HL-60 (cell line): ENCODE results near the gene DAGLB.

Experiments used
- CTCF ChIP-seq: IDR thresholded peaks from one replicate; pipeline ENCODE4 v1.5.1; 2011; ENCODE audit warnings: low read length, control low read depth, inconsistent platforms; ENCODE audit not compliant: insufficient read depth
- POLR2AphosphoS5 ChIP-seq: IDR thresholded peaks from 2 replicates; pipeline ENCODE4 v1.6.1; 2012; ENCODE audit warnings: low read depth
- REST ChIP-seq: IDR thresholded peaks from 2 replicates; pipeline ENCODE4 v1.6.1; 2012; ENCODE audit warnings: low read depth; ENCODE audit not compliant: insufficient replicate concordance
- SPI1 ChIP-seq: IDR thresholded peaks from 2 replicates; pipeline ENCODE4 v1.6.1; 2012; ENCODE audit warnings: low read depth, mild to moderate bottlenecking, borderline replicate concordance

GRCh38 chr7:6494365-6494764, 46.6 kb upstream of the DAGLB start:
- no peak for TF ChIP-seq POLR2AphosphoS5
- no peak for TF ChIP-seq REST
- no peak for TF ChIP-seq CTCF
- TF ChIP-seq SPI1: no peak
